K562 (cell line): ENCODE results near the gene HS3ST2. TPM values are rescaled to one million over a fixed set of nuclear protein-coding genes. Genes with fewer than 3 reads are reported as not detected.

Experiments
- CC2D1A ChIP-seq: fragments of 450-650 bp; IDR thresholded peaks from 2 replicates; pipeline ENCODE4 v1.6.1; 2017; ENCODE audit warnings: mild to moderate bottlenecking
- GABPB2 ChIP-seq: fragments of 250-450 bp; sonication (Bioruptor Pico); conservative IDR thresholded peaks from 2 replicates; pipeline ENCODE4 v1.5.1; 2021; ENCODE audit warnings: mild to moderate bottlenecking
- HES1 ChIP-seq: fragments of 450-650 bp; IDR thresholded peaks from 2 replicates; pipeline ENCODE4 v1.6.1; 2016; ENCODE audit warnings: low read depth, mild to moderate bottlenecking, moderate library complexity
- JUNB ChIP-seq: fragments of 450-650 bp; formaldehyde crosslinking; conservative IDR thresholded peaks from 2 replicates; pipeline ENCODE4 v1.4.0; 2020; ENCODE audit warnings: mild to moderate bottlenecking
- L3MBTL2 ChIP-seq: fragments of 450-650 bp; IDR thresholded peaks from 2 replicates; pipeline ENCODE4 v1.6.1; 2016; ENCODE audit warnings: mild to moderate bottlenecking, moderate library complexity
- MTA3 ChIP-seq: fragments of 450-650 bp; formaldehyde crosslinking; IDR thresholded peaks from 2 replicates; pipeline ENCODE4 v1.6.1; 2017; ENCODE audit warnings: mild to moderate bottlenecking, borderline replicate concordance
- NKRF ChIP-seq: fragments of 450-650 bp; IDR thresholded peaks from 2 replicates; pipeline ENCODE4 v1.6.1; 2016; ENCODE audit warnings: borderline replicate concordance
- PBX2 ChIP-seq, 2 experiments: IDR thresholded peaks in 1 of 2; conservative IDR thresholded peaks in 1 of 2; 2 replicates each; pipeline ENCODE4 v1.6.1; 2016; ENCODE audit warnings: low read depth in 2 of 2, mild to moderate bottlenecking in 1 of 2, missing compliant biosample characterization in 1 of 2, missing genetic modification characterization in 1 of 2, moderate library complexity in 1 of 2
- PML ChIP-seq: IDR thresholded peaks from 2 replicates; pipeline ENCODE4 v1.6.1; 2012; ENCODE audit warnings: low read length, inconsistent platforms
- PREB ChIP-seq: sonication (generic); formaldehyde crosslinking; IDR thresholded peaks from 2 replicates; pipeline ENCODE4 v1.8.1; 2023; ENCODE audit warnings: mild to moderate bottlenecking, missing genetic modification reagents
- RBM22 ChIP-seq: fragments of 200-400 bp; formaldehyde crosslinking; IDR thresholded peaks from 2 replicates; pipeline ENCODE4 v1.6.1; 2018; ENCODE audit warnings: low read length, low read depth; ENCODE audit not compliant: poor library complexity, severe bottlenecking
- RNF2 ChIP-seq: sonication (generic); IDR thresholded peaks from 2 replicates; pipeline ENCODE4 v1.6.1; 2016
- SETDB1 ChIP-seq: IDR thresholded peaks from one replicate; pipeline ENCODE4 v1.6.1; 2012; ENCODE audit warnings: low read length, control low read depth, inconsistent platforms
- SMARCC2 ChIP-seq: fragments of 450-650 bp; IDR thresholded peaks from 2 replicates; pipeline ENCODE4 v1.6.1; 2017; ENCODE audit warnings: antibody characterized with exemption, moderate library complexity, mild to moderate bottlenecking, low read depth
- polyA plus RNA-seq, 8 experiments: library from polyadenylated mRNA; depleted of rRNA in 4 of 8; stranded (reverse) in 5 of 8; unstranded in 3 of 8; fragments of >200 nt; fragmentation: Nextera tagmentation in 2 of 8; fragmentation: Illumina TruSeq in 1 of 8; extraction: Ambion mirVana in 2 of 8; extraction: Trizol in 1 of 8; gene quantifications; 2 replicates each; pipeline versions ENCODE4 v1.2.1 to v1.2.3, GENCODE V29; 2011 to 2014; ENCODE audit warnings: inconsistent platforms in 1 of 8, missing spikeins in 1 of 8
- total RNA-seq, 7 experiments: library from RNA; depleted of rRNA in 6 of 7; stranded (reverse); fragments of >200 nt in 6 of 7; fragmentation: Illumina TruSeq in 2 of 7; extraction: Trizol in 2 of 7; gene quantifications; 2 replicates each; pipeline versions ENCODE4 v1.2.1 to v1.2.3, GENCODE V29; 2011 to 2021; ENCODE audit warnings: low replicate concordance in 1 of 7
- TF ChIP-seq, protein P1 (sequence below): sonication (generic); formaldehyde crosslinking; IDR thresholded peaks from 2 replicates; pipeline ENCODE4 v1.4.0; 2020; ENCODE audit warnings: mild to moderate bottlenecking, missing genetic modification reagents
- TF ChIP-seq, protein P2 (sequence below): fragments of 200-800 bp; sonication (Bioruptor generic); IDR thresholded peaks from 2 replicates; pipeline ENCODE4 v1.6.1; 2017; ENCODE audit warnings: missing genetic modification characterization, missing compliant biosample characterization

Gene HS3ST2
- total and polyA plus RNA-seq, 9 of the 15 experiments (the other 6 are each of a cell fraction or from before 2014, with no cell fraction given): not detected

- TF ChIP-seq PBX2 (CRISPR knock-in tag; IDR thresholded peaks at IDR 0.05; ENCODE audit: low read depth) (no peak), PBX2 (tag; conservative IDR thresholded peaks at IDR 0.05; ENCODE audit: low read depth) (peak; percentile 69), GABPB2 (CRISPR knock-in tag) (no peak), RBM22 (no peak), MTA3 (0 out of 2 replicates have a peak, but pooled peaks have one; percentile 35), PML (no peak), JUNB (CRISPR knock-in tag) (no peak), PREB (CRISPR knock-in tag) (no peak), HES1 (peak; percentile 43; the same call in 1 of the 2 replicates), CC2D1A (0 out of 2 replicates have a peak, but pooled peaks have one; percentile 66), SMARCC2 (no peak), SETDB1 (no peak), RNF2 (peak; percentile 61; the same call in 1 of the 2 replicates), NKRF (peak; percentile 71; the same call in 1 of the 2 replicates), L3MBTL2 (peak; percentile 99)
- TF ChIP-seq, protein P1, sequence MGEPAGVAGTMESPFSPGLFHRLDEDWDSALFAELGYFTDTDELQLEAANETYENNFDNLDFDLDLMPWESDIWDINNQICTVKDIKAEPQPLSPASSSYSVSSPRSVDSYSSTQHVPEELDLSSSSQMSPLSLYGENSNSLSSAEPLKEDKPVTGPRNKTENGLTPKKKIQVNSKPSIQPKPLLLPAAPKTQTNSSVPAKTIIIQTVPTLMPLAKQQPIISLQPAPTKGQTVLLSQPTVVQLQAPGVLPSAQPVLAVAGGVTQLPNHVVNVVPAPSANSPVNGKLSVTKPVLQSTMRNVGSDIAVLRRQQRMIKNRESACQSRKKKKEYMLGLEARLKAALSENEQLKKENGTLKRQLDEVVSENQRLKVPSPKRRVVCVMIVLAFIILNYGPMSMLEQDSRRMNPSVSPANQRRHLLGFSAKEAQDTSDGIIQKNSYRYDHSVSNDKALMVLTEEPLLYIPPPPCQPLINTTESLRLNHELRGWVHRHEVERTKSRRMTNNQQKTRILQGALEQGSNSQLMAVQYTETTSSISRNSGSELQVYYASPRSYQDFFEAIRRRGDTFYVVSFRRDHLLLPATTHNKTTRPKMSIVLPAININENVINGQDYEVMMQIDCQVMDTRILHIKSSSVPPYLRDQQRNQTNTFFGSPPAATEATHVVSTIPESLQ (CRISPR knock-in tag): no peak
- TF ChIP-seq, protein P2, sequence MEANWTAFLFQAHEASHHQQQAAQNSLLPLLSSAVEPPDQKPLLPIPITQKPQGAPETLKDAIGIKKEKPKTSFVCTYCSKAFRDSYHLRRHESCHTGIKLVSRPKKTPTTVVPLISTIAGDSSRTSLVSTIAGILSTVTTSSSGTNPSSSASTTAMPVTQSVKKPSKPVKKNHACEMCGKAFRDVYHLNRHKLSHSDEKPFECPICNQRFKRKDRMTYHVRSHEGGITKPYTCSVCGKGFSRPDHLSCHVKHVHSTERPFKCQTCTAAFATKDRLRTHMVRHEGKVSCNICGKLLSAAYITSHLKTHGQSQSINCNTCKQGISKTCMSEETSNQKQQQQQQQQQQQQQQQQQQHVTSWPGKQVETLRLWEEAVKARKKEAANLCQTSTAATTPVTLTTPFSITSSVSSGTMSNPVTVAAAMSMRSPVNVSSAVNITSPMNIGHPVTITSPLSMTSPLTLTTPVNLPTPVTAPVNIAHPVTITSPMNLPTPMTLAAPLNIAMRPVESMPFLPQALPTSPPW (CRISPR knock-in tag): no peak
Observed at GRCh38 chr16:22948603-22949368, 134.8 kb downstream of the HS3ST2 start (continued).
